HL-60/S4 (cell line): Measurements from ENCODE around the gene RDH14.

Experiments
- in situ Hi-C: fragments of 300-500 bp; cut with MboI; formaldehyde crosslinking; loops from 2 replicates; pipeline ENCODE4 v1.14.3; 2022; ENCODE audit warnings: low sequenced_read_pairs

The RDH14 gene

DNA sequence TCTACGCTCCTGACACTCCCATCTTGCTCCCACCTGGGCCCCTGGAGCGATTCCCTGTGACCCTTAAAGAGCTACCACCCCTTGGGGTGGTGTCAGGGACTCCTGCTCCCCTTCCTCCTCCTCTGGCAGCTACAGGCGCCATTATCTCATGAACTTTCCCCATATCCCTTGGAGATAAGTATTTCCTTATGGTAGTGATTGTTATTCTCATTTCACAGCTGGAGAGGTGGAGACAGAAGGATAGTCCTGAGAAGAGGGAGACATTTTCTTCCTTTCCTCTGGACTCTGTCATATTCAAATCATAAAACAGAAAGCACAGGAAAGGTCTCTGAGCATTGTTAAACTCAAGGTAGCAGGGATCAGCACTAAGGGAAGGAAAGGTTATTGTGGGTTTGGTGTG, 34.6 kb downstream of the RDH14 start:
- in situ Hi-C loops: loop anchor here (25.0 kb wide), 1 partner anchor 1336 kb away; no protein-coding TSS in a partner anchor

DNA sequence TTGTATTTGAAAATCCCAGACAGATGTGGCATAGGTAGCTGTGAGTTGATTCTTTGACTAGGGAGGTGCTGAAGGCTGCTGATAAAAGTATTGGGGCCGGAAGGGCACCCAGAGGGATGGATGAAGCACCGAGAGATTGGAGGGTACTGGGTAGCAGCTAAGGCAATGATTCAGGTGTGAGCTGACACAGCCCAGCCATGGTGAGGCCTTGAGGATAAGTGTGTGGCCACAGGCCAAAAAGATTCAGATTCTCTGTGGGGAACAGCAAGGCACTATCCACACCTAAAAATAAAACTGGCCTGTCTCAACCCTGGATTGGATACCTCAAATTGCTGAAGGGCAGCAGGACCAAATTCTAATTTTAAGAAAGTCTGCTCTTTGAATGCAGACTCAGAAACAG, 35.2 kb downstream of the RDH14 start:
- in situ Hi-C loops: loop anchor here (25.0 kb wide), 1 partner anchor 1337 kb away; no protein-coding TSS in a partner anchor

DNA sequence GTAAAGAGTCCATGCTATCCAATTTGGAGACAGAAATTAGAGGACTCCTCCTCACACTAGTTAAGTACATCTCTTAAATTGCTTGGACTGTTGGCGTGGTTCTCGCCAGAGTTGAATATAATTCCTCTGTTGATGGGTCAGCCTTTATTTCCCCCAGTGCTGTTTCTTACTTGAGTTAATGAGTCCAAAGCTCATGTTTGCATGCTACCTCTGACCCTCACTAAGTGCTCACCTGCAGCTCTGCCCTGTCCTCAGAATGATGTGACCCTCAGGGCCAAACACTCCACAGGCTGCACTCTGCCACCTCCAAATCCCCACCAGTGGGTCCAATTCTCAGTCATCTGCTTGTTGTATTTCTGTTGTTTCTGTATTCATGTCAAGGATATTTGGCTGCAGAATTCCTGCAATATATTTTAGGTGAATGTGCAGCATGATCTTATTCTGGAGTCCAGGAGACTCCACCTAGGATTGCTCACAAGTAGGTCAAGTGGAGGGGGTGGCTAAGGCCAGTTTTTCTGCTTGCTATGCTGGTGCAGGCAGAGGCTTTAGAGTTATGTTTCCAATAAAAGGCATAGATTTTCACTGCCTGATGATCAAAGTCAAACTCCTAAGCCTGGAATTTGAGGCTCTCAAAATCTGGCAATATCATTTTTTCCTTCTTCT, 37.8 kb downstream of the RDH14 start:
- in situ Hi-C loops: loop anchor here (25.0 kb wide), 1 partner anchor 840 kb away; the partner anchor contains the start of gene OSR1

DNA sequence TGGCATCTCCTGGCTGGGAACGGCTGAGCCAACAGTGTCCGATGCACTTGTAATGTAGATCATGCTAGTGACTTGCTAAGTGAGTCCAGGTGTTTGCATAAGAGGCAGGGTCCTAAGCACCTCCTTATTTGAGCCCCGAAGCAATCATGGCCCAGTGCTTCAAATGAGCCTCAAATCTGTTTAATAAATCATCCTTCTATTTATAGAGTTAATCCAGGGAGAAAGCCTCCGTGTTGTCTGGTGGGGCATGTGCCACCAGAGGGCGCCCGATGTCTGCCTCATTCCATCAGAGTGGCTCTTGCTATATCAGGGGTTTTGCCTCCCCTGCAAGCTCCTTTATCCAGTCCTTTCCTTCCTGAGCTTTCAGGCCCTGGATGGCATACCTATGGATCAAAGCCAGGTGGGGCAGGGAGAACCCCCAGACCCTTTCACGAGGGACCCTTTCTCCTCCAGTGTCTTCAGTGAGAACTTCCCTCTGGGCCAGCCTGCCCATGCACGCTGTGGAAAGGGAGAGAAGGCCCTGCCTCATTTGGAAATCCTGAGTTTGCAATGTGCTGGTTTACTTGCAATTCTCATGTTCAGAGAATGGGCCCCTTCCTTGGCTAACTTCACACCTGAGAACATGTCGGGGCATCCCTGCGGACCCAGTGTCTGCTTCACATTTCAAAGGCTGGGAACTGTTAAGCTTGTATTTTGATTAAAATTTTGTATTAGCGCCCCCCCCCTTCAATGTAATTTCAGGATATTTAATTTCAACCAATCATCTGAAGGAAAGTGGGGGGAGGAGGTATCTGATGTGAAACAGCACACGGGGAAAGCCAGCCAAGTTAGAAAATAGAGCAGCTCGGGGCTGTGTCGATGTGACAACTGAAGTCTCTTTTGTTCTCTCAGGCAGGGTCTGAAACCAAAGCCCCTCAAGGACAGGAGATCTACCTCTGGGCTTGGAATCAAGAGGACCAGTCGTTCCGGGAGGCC, 39.7 kb downstream of the RDH14 start:
- in situ Hi-C loops: loop anchor here (25.0 kb wide), 1 partner anchor 842 kb away; the partner anchor contains the start of gene OSR1

DNA sequence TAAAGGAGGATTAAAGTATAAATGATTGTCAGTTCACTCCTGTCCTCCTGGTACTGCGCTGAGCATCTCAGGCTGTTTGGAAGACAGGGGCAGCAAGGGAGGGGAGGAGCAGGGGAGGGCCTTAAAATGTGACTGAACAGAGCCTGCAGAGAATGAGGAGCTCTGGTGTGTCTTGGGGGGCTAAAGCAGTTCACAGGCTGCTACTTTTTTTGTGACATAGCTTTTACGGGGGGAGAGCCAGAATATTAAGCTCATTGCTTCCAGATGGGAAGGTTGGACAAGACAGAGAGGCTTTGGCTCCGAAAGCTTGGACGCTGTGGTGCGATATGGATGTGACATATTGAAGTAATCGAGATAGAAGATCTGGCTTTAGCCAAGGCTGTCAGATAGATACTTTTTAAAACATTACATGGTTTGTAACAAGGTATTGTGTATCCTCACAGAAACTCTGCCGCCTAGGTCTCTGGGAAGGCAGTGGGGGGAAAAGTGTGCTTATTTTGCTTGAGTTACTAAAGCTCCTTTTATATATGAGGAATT, 40.5 kb downstream of the RDH14 start:
- in situ Hi-C loops: loop anchor here (25.0 kb wide), 1 partner anchor 842 kb away; the partner anchor contains the start of gene OSR1

DNA sequence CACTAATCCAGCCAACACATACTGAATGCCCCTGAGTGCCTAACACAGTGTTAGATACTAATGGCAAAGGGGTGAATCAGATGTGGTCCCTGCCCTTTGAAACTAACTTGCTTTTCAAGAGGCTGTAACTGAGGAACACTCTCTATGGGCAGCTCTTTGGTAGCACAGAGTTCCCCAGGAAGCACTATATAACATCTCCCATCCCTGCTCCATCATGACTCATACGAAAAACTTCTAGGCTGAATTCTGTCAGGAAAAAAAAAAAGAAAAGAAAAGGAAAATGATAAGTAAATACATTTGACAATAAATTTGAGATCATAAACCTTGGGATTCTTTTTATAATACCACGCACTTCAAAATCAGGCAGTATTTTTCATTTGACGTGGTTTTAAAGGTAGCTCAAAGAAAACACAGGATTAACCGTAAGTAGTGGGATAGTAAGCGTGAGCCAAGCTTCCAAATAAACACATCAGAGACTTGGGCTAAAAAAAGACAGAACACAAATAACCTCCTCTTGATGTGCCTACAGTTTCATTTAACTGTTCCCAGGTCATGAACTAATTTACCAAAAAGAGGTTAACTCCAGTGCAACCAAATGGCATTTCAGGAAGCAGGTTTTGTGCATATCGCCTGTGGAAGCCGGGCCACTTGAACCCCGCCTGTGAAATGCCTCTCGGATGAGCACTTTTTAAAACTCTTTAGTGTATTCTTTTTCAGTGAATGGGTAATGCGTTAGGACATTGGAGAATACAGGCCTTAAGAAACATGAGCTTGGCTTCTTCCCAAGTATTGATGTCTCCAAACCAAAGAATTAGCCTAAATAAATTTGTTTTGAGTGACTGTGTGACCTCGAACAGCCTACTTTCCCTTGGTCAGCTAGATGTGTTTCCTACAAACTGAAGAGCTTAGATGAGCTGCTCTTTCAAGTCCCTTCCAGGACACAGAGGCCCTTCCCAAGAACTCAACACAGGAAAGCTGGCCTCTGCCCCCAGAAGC, 42.0 kb downstream of the RDH14 start:
- in situ Hi-C loops: loop anchor here (25.0 kb wide), 1 partner anchor 844 kb away; the partner anchor contains the start of gene OSR1

DNA sequence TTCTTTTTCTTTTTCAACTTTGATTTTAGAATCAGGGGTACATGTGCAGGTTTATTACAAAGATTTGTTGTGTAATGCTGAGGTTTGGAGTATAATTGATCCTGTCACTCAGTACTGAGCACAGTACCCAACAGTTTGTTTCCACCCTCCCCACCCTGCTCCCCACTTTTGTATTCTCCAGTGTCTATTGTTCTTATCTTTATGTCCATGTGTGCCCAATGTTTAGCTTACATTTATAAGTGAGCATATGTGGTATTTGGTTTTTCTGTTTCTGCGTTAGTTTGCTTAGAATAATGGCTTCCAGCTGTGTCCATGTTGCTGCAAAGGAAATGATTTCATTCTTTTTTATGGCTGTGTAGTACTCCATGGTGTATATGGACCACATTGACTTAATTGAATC, 43.1 kb downstream of the RDH14 start:
- in situ Hi-C loops: loop anchor here (25.0 kb wide), 1 partner anchor 845 kb away; the partner anchor contains the start of gene OSR1

DNA sequence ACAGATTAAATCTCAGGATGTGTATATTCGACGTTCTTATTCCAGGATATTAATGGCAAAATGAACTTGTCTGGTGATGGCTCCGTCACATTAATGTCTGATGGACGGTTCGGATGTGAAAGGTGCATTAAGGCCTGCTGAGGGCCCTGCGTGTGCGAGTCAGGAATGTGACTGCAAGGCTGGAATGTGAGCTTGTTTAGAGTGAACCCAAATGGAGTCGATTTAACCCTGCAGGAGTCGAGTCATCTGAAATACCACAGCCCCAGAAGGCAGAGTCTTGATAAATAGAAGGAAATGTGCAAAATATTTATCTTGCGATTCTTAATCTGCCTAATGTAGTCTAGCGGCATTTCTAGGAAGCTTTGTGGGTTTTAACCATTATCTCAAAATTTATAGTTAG, 44.3 kb downstream of the RDH14 start:
- in situ Hi-C loops: loop anchor here (25.0 kb wide), 1 partner anchor 846 kb away; the partner anchor contains the start of gene OSR1

DNA sequence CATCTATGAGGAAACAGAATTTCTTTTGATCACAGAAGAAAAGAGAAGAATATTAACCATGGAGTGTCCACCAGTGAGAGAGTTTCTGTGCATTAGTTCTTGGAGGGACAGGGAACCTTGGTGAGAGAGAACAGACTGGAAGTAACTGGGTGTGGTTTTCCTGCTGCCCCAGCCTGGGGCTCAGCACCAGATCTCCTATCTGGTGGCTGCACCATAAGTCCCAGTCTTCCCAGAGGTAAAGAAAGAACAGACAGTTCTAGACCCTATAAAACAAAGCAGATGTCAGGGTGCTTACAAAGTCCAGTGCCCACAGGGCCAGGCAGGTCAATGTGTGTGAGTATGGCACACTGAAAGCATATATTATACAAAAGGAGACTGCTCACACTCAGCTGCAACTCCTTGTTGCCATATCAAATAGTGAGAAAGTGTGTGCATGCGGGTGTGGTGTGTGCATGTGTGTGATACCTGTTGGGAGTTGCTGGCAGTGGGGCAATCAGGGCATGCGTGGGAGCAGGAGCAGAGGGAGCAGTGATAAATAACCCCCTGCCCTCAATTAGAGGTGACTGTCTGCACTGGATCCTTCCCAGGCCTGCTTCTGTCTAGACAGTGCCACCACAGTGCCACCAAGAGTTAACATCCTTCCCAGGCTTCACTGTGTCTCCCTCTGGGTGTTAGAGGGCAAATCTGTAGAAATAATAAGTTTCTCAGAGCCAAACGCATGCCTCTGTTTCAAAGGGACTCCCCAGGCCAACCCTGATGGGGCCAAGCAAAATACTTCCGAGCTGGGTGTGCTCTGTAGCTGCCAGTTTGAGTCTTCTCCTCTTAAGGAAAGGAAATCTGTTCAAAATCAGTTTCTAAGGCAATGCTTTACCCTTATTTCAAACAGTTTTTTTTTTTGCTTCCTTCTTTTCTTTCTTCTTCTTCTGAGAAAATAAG, 45.7 kb downstream of the RDH14 start:
- in situ Hi-C loops: loop anchor here (25.0 kb wide), 1 partner anchor 848 kb away; the partner anchor contains the start of gene OSR1

DNA sequence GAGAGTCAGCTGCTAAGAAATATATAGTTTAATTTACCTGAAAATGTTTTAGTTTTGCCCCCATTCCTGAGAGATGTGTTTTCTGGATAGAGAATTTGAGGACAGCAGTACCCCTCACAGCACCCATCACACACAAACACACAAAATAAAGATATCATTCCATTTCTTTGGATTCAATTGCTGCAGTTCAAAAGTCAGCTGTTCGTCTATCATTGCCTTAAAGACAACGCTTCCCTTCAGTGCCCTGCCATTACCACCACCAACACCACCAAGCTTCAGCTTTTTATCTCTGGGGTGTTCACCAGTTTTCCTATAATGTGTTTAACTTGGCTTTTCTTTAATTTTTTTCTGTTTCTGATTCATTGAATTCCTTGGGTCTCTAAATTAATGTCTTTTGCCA, 49.7 kb downstream of the RDH14 start:
- in situ Hi-C loops: loop anchor here (25.0 kb wide), 1 partner anchor 852 kb away; the partner anchor contains the start of gene OSR1

DNA sequence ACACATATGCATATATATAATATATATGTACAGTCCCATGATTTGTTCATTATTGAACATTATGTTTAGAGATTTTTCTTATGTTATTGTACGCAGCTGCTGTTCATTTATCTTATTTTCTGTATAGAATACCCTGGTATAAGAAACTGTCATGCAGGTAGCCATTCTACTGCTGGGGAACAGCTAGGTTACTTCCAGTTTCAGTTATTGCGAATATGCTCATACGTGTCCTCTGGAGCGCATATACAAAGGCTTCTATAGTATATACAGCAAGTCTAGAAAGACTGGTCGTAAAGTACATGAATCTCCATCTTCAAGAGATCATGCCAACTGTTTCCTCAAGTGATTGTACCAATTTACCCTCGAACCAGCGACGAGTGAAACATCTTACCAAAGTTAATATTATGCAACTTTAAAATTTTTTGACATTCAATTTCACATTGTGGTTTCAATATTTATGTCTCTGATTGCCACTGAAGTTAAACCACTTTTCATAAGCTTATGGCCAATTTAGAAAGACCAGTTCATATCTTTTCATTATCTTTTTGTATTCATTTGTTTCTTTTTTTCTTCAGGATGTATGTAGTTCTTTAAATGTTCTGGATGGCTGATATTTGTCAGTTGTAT, 53.5 kb downstream of the RDH14 start:
- in situ Hi-C loops: loop anchor here (25.0 kb wide), 1 partner anchor 855 kb away; the partner anchor contains the start of gene OSR1

DNA sequence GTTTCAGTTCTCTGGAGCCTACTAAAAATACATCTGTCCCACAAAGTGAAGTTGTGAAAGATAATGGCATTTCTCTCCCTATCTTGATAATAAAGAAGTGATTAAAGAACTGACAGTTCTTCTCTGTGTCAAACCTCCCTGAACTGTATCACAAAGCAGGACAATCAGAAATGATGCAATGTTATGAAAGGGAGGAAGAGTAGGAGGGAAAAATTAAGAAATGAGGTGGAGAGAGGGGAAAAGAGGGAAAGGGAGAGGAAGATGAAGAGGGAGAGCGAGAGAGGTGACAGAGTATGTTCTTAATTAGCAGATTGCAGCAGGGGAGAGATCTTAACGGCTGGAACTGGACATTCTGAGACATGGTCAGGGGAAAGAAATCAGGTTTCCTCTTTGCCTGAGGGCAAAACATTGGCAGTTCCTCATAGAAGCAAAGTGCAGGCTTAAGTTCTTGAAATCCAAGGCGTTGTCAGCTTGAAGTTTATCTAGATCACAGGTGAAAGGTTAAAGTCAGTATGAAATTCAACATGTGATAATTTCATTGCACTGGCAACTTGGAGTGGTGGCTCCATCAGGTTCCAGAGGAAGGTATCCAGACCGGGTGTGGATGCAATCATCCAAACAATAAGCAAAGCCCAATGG, 54.6 kb downstream of the RDH14 start:
- in situ Hi-C loops: loop anchor here (25.0 kb wide), 1 partner anchor 856 kb away; the partner anchor contains the start of gene OSR1
